H1 (cell line): ENCODE data around the gene RHD. TPM values are rescaled to one million over a fixed set of nuclear protein-coding genes. Genes with fewer than 3 reads are reported as not detected.
"Not testable (repeated sequence)": the region's sequence is repeated elsewhere in the genome, so short reads cannot be mapped to it uniquely, and the experiment has no call there.

Experiments used
- CTCF ChIA-PET: fragments of 300-600 bp; sonication (Branson Sonifier 250); formaldehyde crosslinking; loops from one replicate; lab custom pipeline; 2021; ENCODE audit not compliant: partially characterized antibody; lab: Charles Lee
- POLR2A ChIA-PET: fragments of 300-600 bp; sonication (Branson Sonifier 250); formaldehyde crosslinking; loops from one replicate; lab custom pipeline; 2021; ENCODE audit warnings: inconsistent platforms; ENCODE audit not compliant: partially characterized antibody; lab: Charles Lee
- DNase-seq, 2 experiments: peaks; one replicate each; pipeline versions ENCODE4 v3.0.0 to v3.0.0-alpha.2; 2010 to 2022; ENCODE audit warnings: low spot score in 2 of 2, low read depth in 1 of 2, mixed read lengths in 1 of 2
- FAIRE-seq: peaks from 2 replicates; lab custom pipeline; 2011; peaks lifted over from hg19 to GRCh38; lab: Jason Lieb, UNC
- H2AFZ ChIP-seq: 2 replicates; pipeline ENCODE4 v1.8.1; 2012; ENCODE audit warnings: low read length, inconsistent platforms
- H2AK5ac ChIP-seq: 2 replicates; pipeline ENCODE4 v1.6.1; 2013; ENCODE audit warnings: low read depth, low read length
- H2BK120ac ChIP-seq: replicated peaks from 2 replicates; pipeline ENCODE3; 2013; ENCODE audit warnings: low read depth, low read length, inconsistent platforms
- H2BK12ac ChIP-seq: 2 replicates; pipeline ENCODE4 v1.6.1; 2013; ENCODE audit warnings: low read depth, low read length
- H2BK15ac ChIP-seq: 2 replicates; pipeline ENCODE4 v1.6.1; 2013; ENCODE audit warnings: low read length
- H2BK20ac ChIP-seq: 2 replicates; pipeline ENCODE4 v1.6.1; 2013; ENCODE audit warnings: low read length
- H2BK5ac ChIP-seq: 2 replicates; pipeline ENCODE4 v1.6.1; 2013; ENCODE audit warnings: low read depth, low read length
- H3K14ac ChIP-seq: 2 replicates; pipeline ENCODE4 v1.6.1; 2013; ENCODE audit warnings: inconsistent platforms; ENCODE audit not compliant: insufficient read length
- H3K18ac ChIP-seq: 2 replicates; pipeline ENCODE4 v1.6.1; 2013; ENCODE audit warnings: low read length; ENCODE audit errors: extremely low read depth
- H3K23ac ChIP-seq: 2 replicates; pipeline ENCODE4 v1.6.1; 2013; ENCODE audit warnings: inconsistent platforms; ENCODE audit not compliant: insufficient read length
- H3K23me2 ChIP-seq: 2 replicates; pipeline ENCODE4 v1.6.1; 2013; ENCODE audit warnings: low read depth, low read length
- H3K27ac ChIP-seq: 2 replicates; pipeline ENCODE4 v1.6.1; 2011; ENCODE audit warnings: low read depth, low read length, inconsistent platforms
- H3K27me3 ChIP-seq, 4 experiments: replicated peaks in 1 of 4; 1 replicate in 1 of 4; 2 replicates in 3 of 4; pipeline versions ENCODE4 v1.6.1 to v1.8.1; 2011 to 2013; ENCODE audit warnings: low read length in 3 of 4, mild to moderate bottlenecking in 3 of 4, inconsistent platforms in 2 of 4, mixed read lengths in 2 of 4, moderate library complexity in 1 of 4; ENCODE audit not compliant: control insufficient read depth in 3 of 4, insufficient read depth in 3 of 4; ENCODE audit errors: extremely low read depth in 1 of 4
- H3K36me3 ChIP-seq, 4 experiments: 2 replicates each; pipeline versions ENCODE4 v1.6.1 to v1.8.1; 2011 to 2013; ENCODE audit warnings: mild to moderate bottlenecking in 4 of 4, low read length in 3 of 4, moderate library complexity in 2 of 4, control low read depth in 1 of 4, inconsistent platforms in 1 of 4; ENCODE audit not compliant: insufficient read depth in 4 of 4, control insufficient read depth in 2 of 4
- H3K4ac ChIP-seq: replicated peaks from 2 replicates; pipeline ENCODE3; 2013; ENCODE audit warnings: low read length, low read depth, mixed read lengths, inconsistent platforms; ENCODE audit not compliant: insufficient read length
- H3K4me1 ChIP-seq, 4 experiments: replicated peaks in 1 of 4; 1 replicate in 1 of 4; 2 replicates in 3 of 4; pipeline versions ENCODE4 v1.6.1 to v1.8.1; 2011 to 2013; ENCODE audit warnings: low read length in 3 of 4, inconsistent platforms in 2 of 4, mixed read lengths in 1 of 4; ENCODE audit not compliant: insufficient read depth in 4 of 4, control insufficient read depth in 3 of 4
- H3K4me2 ChIP-seq, 2 experiments: 2 replicates each; pipeline versions ENCODE4 v1.6.1 to v1.8.1; 2011 to 2013; ENCODE audit warnings: low read depth in 2 of 2, low read length in 2 of 2, control low read depth in 1 of 2, inconsistent platforms in 1 of 2, mild to moderate bottlenecking in 1 of 2; ENCODE audit not compliant: insufficient read depth in 1 of 2
- H3K4me3 ChIP-seq, 4 experiments: fragments of 200-600, 300-600 bp in 1 of 4; sonication (generic), shearing (Covaris generic), sonication (Bioruptor Twin) in 1 of 4; 2 replicates each; pipeline versions ENCODE4 v1.5.1 to v1.8.1; 2011 to 2016; ENCODE audit warnings: low read length in 4 of 4, low read depth in 3 of 4, control low read depth in 2 of 4, inconsistent platforms in 2 of 4, mild to moderate bottlenecking in 2 of 4, mixed read lengths in 1 of 4, moderate library complexity in 1 of 4; ENCODE audit not compliant: insufficient read depth in 2 of 4; ENCODE audit errors: extremely low read depth in 1 of 4
- H3K56ac ChIP-seq: replicated peaks from 2 replicates; pipeline ENCODE3; 2013; ENCODE audit warnings: low read depth, mild to moderate bottlenecking, mixed read lengths, low read length, inconsistent platforms; ENCODE audit not compliant: insufficient read length
- H3K79me1 ChIP-seq: 2 replicates; pipeline ENCODE4 v1.6.1; 2013; ENCODE audit warnings: low read depth, low read length, control low read depth
- H3K79me2 ChIP-seq, 2 experiments: 2 replicates each; pipeline versions ENCODE4 v1.6.1 to v1.8.1; 2012 to 2013; ENCODE audit warnings: low read length in 2 of 2, mild to moderate bottlenecking in 2 of 2, inconsistent platforms in 1 of 2; ENCODE audit not compliant: insufficient read depth in 2 of 2, control insufficient read depth in 1 of 2
- H3K9ac ChIP-seq, 4 experiments: replicated peaks in 1 of 4; 1 replicate in 1 of 4; 2 replicates in 3 of 4; pipeline versions ENCODE4 v1.6.1 to v1.8.1; 2011 to 2013; ENCODE audit warnings: low read depth in 3 of 4, low read length in 3 of 4, control low read depth in 2 of 4, mild to moderate bottlenecking in 2 of 4, moderate library complexity in 2 of 4, inconsistent platforms in 1 of 4; ENCODE audit errors: extremely low read depth in 1 of 4
- H3K9me3 ChIP-seq, 2 experiments: 2 replicates each; pipeline versions ENCODE4 v1.6.1 to v1.8.1; 2012 to 2013; ENCODE audit warnings: mild to moderate bottlenecking in 2 of 2, moderate library complexity in 2 of 2, control low read depth in 1 of 2, inconsistent platforms in 1 of 2, low read depth in 1 of 2, low read length in 1 of 2, mixed read lengths in 1 of 2; ENCODE audit not compliant: insufficient read depth in 2 of 2
- H4K20me1 ChIP-seq, 2 experiments: replicated peaks in 1 of 2; 2 replicates each; pipeline versions ENCODE3 to v1.8.1; 2011 to 2013; ENCODE audit warnings: inconsistent platforms in 2 of 2, low read length in 2 of 2, mild to moderate bottlenecking in 1 of 2; ENCODE audit not compliant: insufficient read depth in 2 of 2, control insufficient read depth in 1 of 2
- H4K5ac ChIP-seq: 2 replicates; pipeline ENCODE4 v1.6.1; 2013; ENCODE audit warnings: low read length, low read depth, mixed read lengths, inconsistent platforms; ENCODE audit not compliant: insufficient read length
- H4K8ac ChIP-seq: 2 replicates; pipeline ENCODE4 v1.8.0; 2013; ENCODE audit warnings: mild to moderate bottlenecking, moderate library complexity, low read length, inconsistent platforms; ENCODE audit not compliant: insufficient read depth; ENCODE audit errors: extremely low read depth
- H4K91ac ChIP-seq: replicated peaks from 2 replicates; pipeline ENCODE3; 2013; ENCODE audit warnings: low read length, mixed read lengths, inconsistent platforms; ENCODE audit not compliant: insufficient read length
- WGBS, 2 experiments: shearing (Covaris generic) in 1 of 2; methylation state at CpG; one replicate each; pipeline versions ENCODE4 v1.1.6 to v1.1.7; 2013 to 2015; ENCODE audit warnings: low lambda C conversion rate in 2 of 2, mixed read lengths in 2 of 2, inconsistent platforms in 1 of 2, low coverage in 1 of 2, missing lambda C conversion rate in 1 of 2; ENCODE audit not compliant: insufficient replicate concordance in 2 of 2, insufficient coverage in 1 of 2, insufficient read length in 1 of 2; ENCODE audit errors: extremely low coverage in 1 of 2, missing lambda C conversion rate in 1 of 2; 5-methylcytosine and 5-hydroxymethylcytosine counted together
- polyA plus RNA-seq, 7 experiments: library from polyadenylated mRNA; depleted of rRNA in 3 of 7; stranded (reverse) in 5 of 7; unstranded in 2 of 7; fragments of >200 nt in 5 of 7; fragments of 200-250 nt in 2 of 7; gene quantifications; 1 replicate in 5 of 7; 2 replicates in 1 of 7; 4 replicates in 1 of 7; pipeline versions ENCODE4 v1.2.1 to v1.2.3, GENCODE V29; 2011 to 2013; ENCODE audit warnings: missing spikeins in 2 of 7, mixed read lengths in 2 of 7
- total RNA-seq: library from RNA; stranded (reverse); fragmentation: NEBNext Ultra II Directional; extraction: Animal tissue kit (Norgen Biotek cat#: 25700); gene quantifications from 2 replicates; pipeline ENCODE4 v1.2.1, GENCODE V29; 2021

RHD gene
- total and polyA plus RNA-seq, 2 of the 8 experiments (the other 6 are each of a cell fraction or from before 2014, with no cell fraction given): 0.21 TPM; not detected in 1

DNA sequence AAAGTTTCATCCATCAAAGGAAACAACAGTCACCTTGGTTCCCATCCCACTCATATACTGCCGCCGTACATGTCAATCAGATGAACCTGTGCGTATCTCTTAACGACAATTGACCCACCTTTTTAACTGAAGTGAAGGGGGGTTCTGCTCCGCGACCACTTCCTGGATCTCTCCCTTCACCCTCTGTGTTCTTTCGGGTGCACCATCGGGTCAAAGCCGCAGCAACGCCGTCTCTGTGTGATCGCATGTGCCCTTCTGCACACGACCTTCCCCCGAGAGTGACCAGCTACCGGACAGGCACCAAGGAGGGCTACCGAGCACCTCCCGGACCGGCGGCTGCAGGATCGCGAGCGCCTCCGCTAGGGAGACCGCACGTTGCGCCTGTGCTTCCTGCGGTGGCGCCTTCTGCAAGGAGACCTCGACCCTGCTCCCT is 64.6 kb downstream of the RHD start:
- H2BK12ac ChIP-seq, H3K56ac ChIP-seq, H3K23me2 ChIP-seq, H3K4me1 ChIP-seq, H2BK120ac ChIP-seq, H2AK5ac ChIP-seq, H4K8ac ChIP-seq, H3K79me1 ChIP-seq, H3K27ac ChIP-seq, H4K5ac ChIP-seq, H3K9me3 ChIP-seq, H2AFZ ChIP-seq, H3K4ac ChIP-seq, H2BK20ac ChIP-seq, H3K18ac ChIP-seq, H2BK15ac ChIP-seq, H3K27me3 ChIP-seq, H3K14ac ChIP-seq, H3K36me3 ChIP-seq, H4K91ac ChIP-seq, H4K20me1 ChIP-seq, H3K23ac ChIP-seq, POLR2A ChIA-PET, H2BK5ac ChIP-seq, DNase-seq: not testable (repeated sequence)
- H3K79me2 ChIP-seq: peaks cover 0 to 44% of the 10 kb centered on the region in 2 experiments; a peak in 2 of 4 replicates
- WGBS, 2 experiments: 2% methylated on average over 11 of the region's 29 CpGs; no CpG with 5 or more reads in 1 of the 2 experiments
- FAIRE-seq: peak; percentile 19
- peak overlapping the region in 3 of 4 experiments; percentile 34 to 60 (median 38); a peak in 5 of 7 replicates for H3K9ac ChIP-seq
- peak overlapping the region; percentile 71 to 74 for H3K4me2 ChIP-seq
- H3K4me3 ChIP-seq: peak overlapping the region; percentile 62 to 89 (median 74)
- CTCF ChIA-PET: interaction anchor here (0.7 kb wide), 1 partner anchor 125 kb away, joined by 3 read pairs; no protein-coding TSS in a partner anchor
